ENCODE measurements around the gene ACOXL. TPM values are rescaled to one million over a fixed set of nuclear protein-coding genes. Genes with fewer than 3 reads are reported as not detected.
"Not testable (repeated sequence)": the region's sequence is repeated elsewhere in the genome, so short reads cannot be mapped to it uniquely, and the experiment has no call there.

The ACOXL gene
- under 0.01 TPM in 1 of 2 replicates, not detected in the other for total RNA-seq

- no peak for DNase-seq (ENCODE audit: low read depth, low spot score)
Measured at GRCh38 chr2:110732422-110733413, at the start of gene ACOXL. Gene ACOXL (plus strand): TSS chr2:110732573. CDS start chr2:110768390, 35,817 bp downstream.

GRCh38 chr2:110682872-110683271 is 49.5 kb upstream of the ACOXL start:
- no peak for DNase-seq (ENCODE audit: low read depth, low spot score)

GRCh38 chr2:110687775-110688484 is 44.4 kb upstream of the ACOXL start:
- DNase-seq (ENCODE audit: low read depth, low spot score): not testable (repeated sequence)

GRCh38 chr2:110688594-110689091 is 43.7 kb upstream of the ACOXL start:
- no peak for DNase-seq (ENCODE audit: low read depth, low spot score)

GRCh38 chr2:110690083-110690965 is 42.0 kb upstream of the ACOXL start:
- no peak for DNase-seq (ENCODE audit: low read depth, low spot score)

- no peak for DNase-seq (ENCODE audit: low read depth, low spot score)
Measured at GRCh38 chr2:110691612-110692258, 40.6 kb upstream of the ACOXL start.

GRCh38 chr2:110695146-110695898 is 37.1 kb upstream of the ACOXL start:
- not testable (repeated sequence) for DNase-seq (ENCODE audit: low read depth, low spot score)

DNA sequence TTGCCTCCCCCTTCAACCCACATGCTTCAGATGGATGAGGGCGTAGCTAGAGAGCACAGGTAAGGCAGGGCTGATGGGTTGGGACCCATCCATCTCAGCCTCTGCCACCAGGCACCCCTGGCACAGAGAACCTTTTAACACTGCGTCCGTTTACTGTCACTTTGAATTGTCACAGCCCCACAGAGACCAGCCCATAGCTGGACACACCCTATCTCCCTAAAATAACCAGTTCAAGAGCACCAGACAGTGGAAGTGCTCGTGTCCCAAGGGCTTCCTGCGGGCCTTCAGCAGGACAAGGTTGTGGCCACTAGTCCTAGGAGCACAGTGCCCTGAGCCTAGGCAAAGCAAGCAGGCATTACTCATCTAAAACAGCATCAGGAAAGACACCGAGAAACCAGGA is 34.1 kb upstream of the ACOXL start:
- not testable (repeated sequence) for DNase-seq (ENCODE audit: low read depth, low spot score)

DNA sequence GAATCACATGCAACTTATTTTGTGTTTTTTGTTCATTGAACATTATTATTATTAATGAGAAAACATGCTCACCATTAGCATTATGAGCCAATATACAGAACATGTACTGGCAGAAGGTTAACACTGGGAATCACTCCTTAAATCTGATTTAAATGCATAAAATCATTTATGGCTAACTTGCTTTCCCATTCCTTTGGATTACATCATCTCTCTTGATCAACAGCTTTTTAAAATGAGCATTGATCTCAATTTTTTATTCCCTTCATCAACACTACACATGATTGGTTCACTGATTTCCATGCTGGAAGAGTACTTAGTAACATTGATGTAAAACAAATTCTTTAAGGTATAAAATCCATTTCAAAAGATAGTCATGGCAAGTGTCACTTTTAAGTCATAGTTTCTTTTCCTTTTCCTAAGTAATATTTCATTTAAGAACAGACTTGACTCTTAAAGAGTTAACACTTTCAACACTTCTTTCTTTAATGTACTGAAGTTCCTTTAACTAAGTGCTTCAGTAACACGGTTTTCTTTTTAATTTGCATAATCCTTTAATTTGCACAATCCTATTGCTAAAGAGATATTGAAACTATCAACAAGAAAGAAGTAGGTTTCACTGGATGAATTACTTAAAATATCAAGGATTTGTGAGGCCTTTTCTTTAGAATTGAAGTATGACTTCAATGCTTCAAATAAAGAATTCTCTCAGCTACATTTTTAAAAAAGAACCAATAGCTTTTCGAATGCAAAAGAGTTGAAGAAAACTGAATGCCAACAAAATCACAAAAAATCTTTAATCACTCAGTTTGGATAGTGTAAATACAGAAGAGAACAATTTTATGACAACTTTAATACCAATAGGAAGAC is 29.6 kb upstream of the ACOXL start:
- no peak for DNase-seq (ENCODE audit: low read depth, low spot score)

DNA sequence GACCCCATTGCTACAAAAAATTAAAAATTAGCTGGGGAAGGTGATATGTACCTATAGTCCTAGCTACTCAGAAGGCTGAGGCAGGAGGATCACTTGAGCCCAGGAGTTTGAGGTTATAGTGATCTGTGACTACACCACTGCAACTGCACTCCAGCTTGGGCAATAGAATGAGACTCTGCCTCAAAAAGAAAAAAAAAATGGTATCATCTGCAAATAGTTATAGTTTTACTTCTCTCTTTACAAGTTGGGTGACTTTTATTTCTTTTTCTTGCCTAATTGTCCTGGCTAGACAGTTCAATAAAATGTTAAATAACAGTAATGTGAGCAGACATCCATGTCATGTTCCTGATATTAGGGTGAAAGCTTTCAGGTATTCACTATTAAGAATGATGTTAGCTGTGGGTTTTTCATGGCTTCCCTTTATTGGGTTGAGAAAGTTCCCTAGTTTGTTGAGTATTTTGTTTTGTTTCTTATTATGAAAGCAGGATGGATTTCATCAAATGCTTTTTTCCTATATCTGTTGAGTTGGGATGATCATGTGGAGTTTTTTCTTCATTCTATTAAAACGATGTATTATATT is 24.9 kb upstream of the ACOXL start:
- DNase-seq (ENCODE audit: low read depth, low spot score): no peak

DNA sequence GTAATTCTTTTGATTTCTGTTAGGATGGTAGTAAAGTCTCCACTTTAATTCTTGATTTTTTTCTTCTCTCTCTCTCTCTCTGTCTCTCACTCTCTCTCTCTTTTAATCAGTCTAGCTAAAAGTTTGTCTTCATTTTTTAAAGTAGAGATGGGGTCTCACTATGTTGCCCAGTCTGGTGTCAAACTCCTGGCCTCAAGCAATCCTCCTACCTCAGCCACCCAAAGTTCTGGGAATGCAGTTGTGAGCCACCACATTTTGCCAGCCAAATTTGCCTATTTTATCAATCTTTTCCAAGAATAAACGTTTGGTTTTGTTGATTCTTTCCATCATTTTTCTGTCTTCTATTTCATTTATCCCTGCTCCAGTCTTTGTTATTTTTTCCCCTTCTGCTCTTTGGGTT is 23.9 kb upstream of the ACOXL start:
- no peak for DNase-seq (ENCODE audit: low read depth, low spot score)

DNA sequence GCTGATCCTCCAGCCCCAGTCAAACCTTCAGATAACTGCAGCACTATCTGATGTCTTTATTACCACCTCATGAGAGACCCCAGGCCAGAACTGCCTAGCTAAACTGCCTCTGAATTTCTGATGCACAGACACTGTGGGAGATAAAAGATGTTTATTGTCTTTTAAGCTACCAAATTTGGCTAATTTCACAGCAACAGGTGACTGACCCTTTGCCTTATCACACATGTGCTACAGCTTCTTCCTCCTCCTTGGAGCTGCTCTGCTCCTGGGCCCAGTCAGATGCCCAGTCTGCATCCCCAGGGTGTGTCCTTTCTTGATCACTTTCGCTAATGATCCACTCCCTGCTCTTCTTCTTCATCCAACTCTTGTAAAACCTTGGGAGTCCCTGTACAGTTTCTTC is 19.6 kb upstream of the ACOXL start:
- DNase-seq (ENCODE audit: low read depth, low spot score): no peak

- no peak for DNase-seq (ENCODE audit: low read depth, low spot score)
Measured at GRCh38 chr2:110713513-110714362, 18.6 kb upstream of the ACOXL start.

- no peak for DNase-seq (ENCODE audit: low read depth, low spot score)
Measured at GRCh38 chr2:110714452-110715224, 17.7 kb upstream of the ACOXL start.

- DNase-seq (ENCODE audit: low read depth, low spot score): no peak
Measured at GRCh38 chr2:110716959-110717645, 15.3 kb upstream of the ACOXL start.

- DNase-seq (ENCODE audit: low read depth, low spot score): no peak
Measured at GRCh38 chr2:110717734-110718133, 14.6 kb upstream of the ACOXL start.
